HG03066 (cell line): ENCODE measurements around the gene ZBTB8A.

Experiments
- ATAC-seq: cut with Tn5 transposase; IDR thresholded peaks from one replicate; pipeline ENCODE4 v1.9.1; 2021; ENCODE audit warnings: low read depth; ENCODE audit not compliant: unreplicated experiment

The ZBTB8A gene

DNA sequence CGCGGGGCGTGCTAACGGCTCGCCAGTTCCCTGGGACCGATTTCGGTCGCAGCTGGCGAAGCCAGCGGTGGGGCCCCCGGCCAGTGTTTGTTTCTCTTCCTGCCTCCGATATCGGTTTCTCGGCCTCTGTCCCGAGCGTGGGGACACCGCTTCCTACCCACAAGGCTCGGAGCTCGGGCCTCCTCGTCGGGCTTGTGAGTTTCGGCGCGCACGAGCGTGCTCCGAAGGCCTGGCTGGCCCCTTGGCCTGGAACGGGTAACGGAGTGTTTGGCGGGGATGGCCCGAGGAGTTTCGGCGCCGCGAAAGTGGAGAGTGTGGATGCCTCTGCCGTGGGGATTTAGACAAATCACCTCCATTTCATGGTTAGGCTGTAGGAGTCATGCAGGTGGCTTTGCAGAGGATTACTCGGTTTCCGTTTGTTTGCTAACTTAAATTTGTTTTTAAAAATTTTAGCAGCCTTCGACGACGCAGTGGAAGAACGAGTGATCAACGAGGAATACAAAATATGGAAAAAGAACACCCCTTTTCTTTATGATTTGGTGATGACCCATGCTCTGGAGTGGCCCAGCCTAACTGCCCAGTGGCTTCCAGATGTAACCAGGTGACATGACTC is 112.3 kb downstream of the ZBTB8A start:
- ATAC-seq, result peak; percentile 21

DNA sequence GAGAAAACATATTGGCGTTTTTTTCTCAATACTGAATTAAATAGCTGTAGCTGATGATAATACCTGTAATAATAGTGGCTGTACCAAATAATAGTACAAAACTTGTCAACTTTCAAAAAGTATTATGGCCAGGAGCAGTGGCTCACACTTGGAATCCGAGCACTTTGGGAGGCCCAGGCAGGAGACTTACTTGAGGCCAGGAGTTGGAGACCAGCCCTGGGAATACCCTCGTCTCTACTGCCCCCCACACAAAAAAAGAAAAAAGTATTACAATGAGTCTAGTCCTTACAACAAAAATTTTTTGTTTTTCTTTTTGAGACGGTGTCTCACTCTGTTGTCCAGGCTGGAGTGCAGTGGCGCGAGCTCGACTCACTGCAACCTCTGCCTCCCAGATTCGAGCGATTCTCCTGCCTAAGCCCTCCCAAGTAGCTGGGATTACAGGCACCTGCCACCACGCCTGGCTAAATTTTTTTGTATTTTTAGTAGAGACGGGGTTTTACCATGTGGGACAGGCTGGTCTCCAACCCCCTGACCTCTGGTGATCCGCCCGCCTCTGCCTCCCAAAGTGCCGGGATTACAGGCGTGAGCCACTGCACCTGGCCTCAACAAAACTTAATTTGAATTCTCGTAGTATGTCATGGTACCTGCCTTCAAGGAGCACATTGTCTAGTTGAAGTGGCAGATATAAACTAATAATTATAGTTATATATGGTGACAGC is 113.2 kb downstream of the ZBTB8A start:
- ATAC-seq, result no peak
